ENCODE data around the gene USP6NL. TPM values are rescaled to one million over a fixed set of nuclear protein-coding genes. Genes with fewer than 3 reads are reported as not detected.
"Not testable (repeated sequence)": the region's sequence is repeated elsewhere in the genome, so short reads cannot be mapped to it uniquely, and the experiment has no call there.

Gene USP6NL
- total RNA-seq, 1 donor from 2014 or later, result 19.4 TPM

GRCh38 chr10:11446133-11446532 lies 165.3 kb downstream of the USP6NL start:
- no peak for DNase-seq (ENCODE audit: low read depth)

- DNase-seq (ENCODE audit: low read depth), result no peak
Observed at GRCh38 chr10:11444531-11445228, 166.8 kb downstream of the USP6NL start.

- DNase-seq (ENCODE audit: low read depth), result no peak
Observed at GRCh38 chr10:11444155-11444530, 167.3 kb downstream of the USP6NL start.

GRCh38 chr10:11443468-11444154 lies 167.8 kb downstream of the USP6NL start:
- no peak for DNase-seq (ENCODE audit: low read depth)

GRCh38 chr10:11442001-11442773 lies 169.3 kb downstream of the USP6NL start:
- no peak for DNase-seq (ENCODE audit: low read depth)

- DNase-seq (ENCODE audit: low read depth), result no peak
Observed at GRCh38 chr10:11441151-11441535, 170.3 kb downstream of the USP6NL start.

- DNase-seq (ENCODE audit: low read depth), result no peak
Observed at GRCh38 chr10:11440250-11441150, 170.9 kb downstream of the USP6NL start.

- DNase-seq (ENCODE audit: low read depth), result no peak
Observed at GRCh38 chr10:11439523-11440053, 171.9 kb downstream of the USP6NL start.

GRCh38 chr10:11437391-11438142 lies 173.9 kb downstream of the USP6NL start:
- no peak for DNase-seq (ENCODE audit: low read depth)

GRCh38 chr10:11436445-11436844 lies 175.0 kb downstream of the USP6NL start:
- DNase-seq (ENCODE audit: low read depth), result not testable (repeated sequence)

GRCh38 chr10:11435581-11435981 lies 175.9 kb downstream of the USP6NL start:
- DNase-seq (ENCODE audit: low read depth), result no peak

GRCh38 chr10:11434324-11434723 lies 177.1 kb downstream of the USP6NL start:
- DNase-seq (ENCODE audit: low read depth), result no peak

GRCh38 chr10:11433657-11434056 lies 177.8 kb downstream of the USP6NL start:
- DNase-seq (ENCODE audit: low read depth), result no peak

GRCh38 chr10:11431216-11431555 lies 180.3 kb downstream of the USP6NL start:
- DNase-seq (ENCODE audit: low read depth), result no peak

- no peak for DNase-seq (ENCODE audit: low read depth)
Observed at GRCh38 chr10:11430421-11431215, 180.8 kb downstream of the USP6NL start.

- no peak for DNase-seq (ENCODE audit: low read depth)
Observed at GRCh38 chr10:11429439-11430052, 181.9 kb downstream of the USP6NL start.

- no peak for DNase-seq (ENCODE audit: low read depth)
Observed at GRCh38 chr10:11425676-11426075, 185.8 kb downstream of the USP6NL start.

GRCh38 chr10:11425296-11425610 lies 186.2 kb downstream of the USP6NL start:
- DNase-seq (ENCODE audit: low read depth), result no peak

- DNase-seq (ENCODE audit: low read depth), result peak; percentile 35
Observed at GRCh38 chr10:11424456-11425295, 186.8 kb downstream of the USP6NL start.

Data from renal cortical epithelial cell (primary cell).